ENCODE data around the gene CAMK2B. TPM values are rescaled to one million over a fixed set of nuclear protein-coding genes. Genes with fewer than 3 reads are reported as not detected.
"Not testable (repeated sequence)": the region's sequence is repeated elsewhere in the genome, so short reads cannot be mapped to it uniquely, and the experiment has no call there.

CAMK2B gene
- polyA plus RNA-seq, 3 donors: 1.7 to 3.7 (median 3.4) TPM

DNA sequence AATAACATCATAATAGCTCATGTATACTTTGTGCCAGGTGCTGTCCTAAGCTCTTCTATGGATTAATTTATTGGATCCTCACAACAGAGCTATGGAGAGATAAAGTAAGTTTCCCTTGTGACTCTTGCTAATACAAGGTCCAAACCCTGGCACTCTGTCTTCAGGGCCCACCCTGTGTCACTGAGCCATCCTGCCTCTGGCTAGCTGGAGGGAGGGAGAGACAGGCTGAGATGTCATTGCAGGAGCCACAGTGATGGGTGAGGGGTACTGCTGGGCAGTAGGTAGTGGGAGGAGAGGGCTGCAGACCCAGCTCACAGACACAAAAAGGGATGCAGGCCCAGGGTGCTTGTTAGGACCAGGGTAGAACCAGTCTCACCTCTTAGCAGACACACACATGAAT lies 153.0 kb downstream of the CAMK2B start:
- DNase-seq (ENCODE audit: extremely low read depth in 1 of 11, low read depth in 9 of 11, low spot score in 4 of 11): no peak

DNA sequence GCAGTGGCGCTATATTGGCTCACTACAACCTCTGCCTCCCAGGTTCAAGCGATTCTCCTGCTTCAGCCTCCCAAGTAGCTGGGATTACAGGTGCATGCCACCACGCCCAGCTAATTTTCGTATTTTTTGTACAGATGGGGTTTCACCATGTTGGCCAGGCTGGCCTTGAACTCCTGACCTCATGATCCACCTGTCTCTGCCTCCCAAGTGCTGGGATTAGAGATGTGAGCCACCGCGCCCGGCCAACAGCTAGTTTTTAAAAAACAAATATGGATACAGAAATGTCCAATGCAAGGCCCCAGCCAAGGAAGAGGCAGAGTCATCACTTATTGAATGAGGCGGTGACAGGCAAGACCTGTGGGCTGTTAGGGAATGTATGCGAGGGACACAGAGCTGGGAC lies 153.5 kb downstream of the CAMK2B start:
- DNase-seq (ENCODE audit: extremely low read depth in 1 of 11, low read depth in 9 of 11, low spot score in 4 of 11): not testable (repeated sequence)

DNA sequence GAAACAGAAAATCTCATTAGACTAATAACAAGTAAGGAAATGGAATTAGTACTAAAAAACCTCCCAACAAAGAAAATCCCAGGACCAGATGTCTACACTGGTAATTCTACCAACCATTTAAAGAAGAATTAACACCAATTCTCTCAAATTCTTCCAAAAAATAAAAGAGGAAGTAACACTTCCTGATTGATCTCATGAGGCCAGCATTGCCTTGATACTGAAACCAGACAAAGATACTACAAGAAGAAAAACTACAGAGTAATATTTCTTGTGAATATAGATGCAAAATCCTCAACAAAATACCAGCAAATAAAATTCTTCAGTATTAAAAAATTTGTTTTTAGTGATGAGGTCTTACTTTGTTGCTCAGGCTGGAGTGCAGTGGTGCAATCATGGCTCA lies 157.5 kb downstream of the CAMK2B start:
- DNase-seq (ENCODE audit: extremely low read depth in 1 of 11, low read depth in 9 of 11, low spot score in 4 of 11): no peak

Other genes with a start within 250 kb of the CAMK2B start
- 10 to 100 TPM; 19.7 to 36.0 (median 21.2) TPM for gene POLM, start 243.1 kb downstream of the CAMK2B start, polyA plus RNA-seq (ENCODE audit: insufficient read length in 3 of 3)
- gene AEBP1, start 221.2 kb downstream of the CAMK2B start, polyA plus RNA-seq (ENCODE audit: insufficient read length in 3 of 3): 10 to 100 TPM; 64.9 to 81.7 (median 79.6) TPM
- gene POLD2, start 202.0 kb downstream of the CAMK2B start, polyA plus RNA-seq (ENCODE audit: insufficient read length in 3 of 3): 100 to 1,000 TPM; 107 to 137 (median 110) TPM
- gene MYL7, start 184.3 kb downstream of the CAMK2B start, polyA plus RNA-seq (ENCODE audit: insufficient read length in 3 of 3): under 1 TPM; 0.59 to 0.77 (median 0.62) TPM
- 1 to 10 TPM; 3.0 to 4.0 (median 3.7) TPM for gene GCK, start 136.2 kb downstream of the CAMK2B start, polyA plus RNA-seq (ENCODE audit: insufficient read length in 3 of 3)
- 10 to 100 TPM; 75.8 to 78.0 (median 77.3) TPM for gene YKT6, start 124.6 kb downstream of the CAMK2B start, polyA plus RNA-seq (ENCODE audit: insufficient read length in 3 of 3)
- gene NUDCD3, start 165.1 kb upstream of the CAMK2B start, polyA plus RNA-seq (ENCODE audit: insufficient read length in 3 of 3): 10 to 100 TPM; 81.7 to 96.9 (median 84.8) TPM
- 1 to 10 TPM; 2.5 to 3.9 (median 3.3) TPM for gene NPC1L1, start 215.7 kb upstream of the CAMK2B start, polyA plus RNA-seq (ENCODE audit: insufficient read length in 3 of 3)
- 100 to 1,000 TPM in 1 of 3 donors, 10 to 100 TPM in 2; 82.6 to 131 (median 91.3) TPM for gene DDX56, start 248.3 kb upstream of the CAMK2B start, polyA plus RNA-seq (ENCODE audit: insufficient read length in 3 of 3)

Measured in renal cortex interstitium (tissue), 11 donors.